Neural cell (in vitro differentiated cells): ENCODE measurements around the gene ZMYND10. TPM values are rescaled to one million over a fixed set of nuclear protein-coding genes. Genes with fewer than 3 reads are reported as not detected.

Experiments
- H2AFZ ChIP-seq: fragments of 200-600, 300-800 bp; sonication (generic), shearing (Covaris generic); 2 replicates; pipeline ENCODE4 v1.6.0; 2014; ENCODE audit warnings: low read depth, mild to moderate bottlenecking, antibody characterized with exemption, low read length, moderate library complexity
- H3F3A ChIP-seq: fragments of 200-600 bp; shearing (Covaris generic); 2 replicates; pipeline ENCODE4 v1.6.1; 2016; ENCODE audit warnings: mild to moderate bottlenecking, moderate library complexity, mixed read lengths, antibody characterized with exemption, low read length; ENCODE audit not compliant: insufficient read depth, poor library complexity, severe bottlenecking
- H3K27ac ChIP-seq: fragments of 200-600, 300-800 bp; sonication (generic), shearing (Covaris generic); 2 replicates; pipeline ENCODE4 v1.5.1; 2014; ENCODE audit warnings: mild to moderate bottlenecking, low read length, moderate library complexity
- H3K27me3 ChIP-seq: fragments of 300-800, 200-600 bp; sonication (generic), shearing (Covaris generic); 2 replicates; pipeline ENCODE4 v1.6.0; 2014; ENCODE audit warnings: mild to moderate bottlenecking, low read depth, low read length, moderate library complexity; ENCODE audit not compliant: insufficient read depth
- H3K36me3 ChIP-seq: fragments of 300-800, 200-600 bp; sonication (generic), shearing (Covaris generic); 2 replicates; pipeline ENCODE4 v1.5.1; 2014; ENCODE audit warnings: mild to moderate bottlenecking, antibody characterized with exemption, low read length, moderate library complexity; ENCODE audit not compliant: insufficient read depth
- H3K4me2 ChIP-seq: fragments of 300-800, 200-600 bp; sonication (generic), shearing (Covaris generic); 2 replicates; pipeline ENCODE4 v1.6.0; 2014; ENCODE audit warnings: mild to moderate bottlenecking, low read length
- H3K4me3 ChIP-seq: fragments of 300-800, 200-600 bp; sonication (generic), shearing (Covaris generic); 2 replicates; pipeline ENCODE4 v1.5.1; 2014; ENCODE audit warnings: mild to moderate bottlenecking, low read length, moderate library complexity
- H3K79me2 ChIP-seq: fragments of 200-600 bp; shearing (Covaris generic); replicated peaks from 2 replicates; pipeline ENCODE4 v1.6.0; 2014; ENCODE audit warnings: mild to moderate bottlenecking, low read length, moderate library complexity; ENCODE audit not compliant: insufficient read depth
- H3K9ac ChIP-seq: fragments of 300-800, 200-600 bp; sonication (generic), shearing (Covaris generic); 2 replicates; pipeline ENCODE4 v1.6.1; 2016; ENCODE audit warnings: mild to moderate bottlenecking, low read length, mixed read lengths
- H3K9me2 ChIP-seq: fragments of 200-600 bp; shearing (Covaris generic); 2 replicates; pipeline ENCODE4 v1.6.1; 2016; ENCODE audit warnings: mild to moderate bottlenecking, low read length, mixed read lengths; ENCODE audit not compliant: insufficient read depth
- H3K9me3 ChIP-seq: fragments of 200-600, 300-800 bp; sonication (generic), shearing (Covaris generic); 2 replicates; pipeline ENCODE4 v1.6.1; 2016; ENCODE audit warnings: mild to moderate bottlenecking, mixed run types, low read length, moderate library complexity, mixed read lengths
- H4K20me1 ChIP-seq: fragments of 200-600 bp; shearing (Covaris generic); 2 replicates; pipeline ENCODE4 v1.6.1; 2016; ENCODE audit warnings: mild to moderate bottlenecking, mixed run types; ENCODE audit not compliant: insufficient read depth
- EP300 ChIP-seq: fragments of 450-650 bp; conservative IDR thresholded peaks from 2 replicates; pipeline ENCODE4 v1.6.1; 2014; ENCODE audit warnings: antibody characterized with exemption, mild to moderate bottlenecking, moderate library complexity; ENCODE audit not compliant: poor library complexity, severe bottlenecking
- EZH2 ChIP-seq: fragments of 200-600, 300-800 bp; shearing (Covaris generic), sonication (generic); IDR thresholded peaks from 2 replicates; pipeline ENCODE4 v1.6.1; 2014; ENCODE audit warnings: antibody characterized with exemption, low read length, borderline replicate concordance, mild to moderate bottlenecking; ENCODE audit not compliant: insufficient read depth, poor library complexity, severe bottlenecking
- MXI1 ChIP-seq: fragments of 450-650 bp; conservative IDR thresholded peaks from 2 replicates; pipeline ENCODE4 v1.6.1; 2014; ENCODE audit warnings: antibody characterized with exemption, mild to moderate bottlenecking; ENCODE audit not compliant: poor library complexity, severe bottlenecking
- POLR2AphosphoS5 ChIP-seq: IDR thresholded peaks from 2 replicates; pipeline ENCODE4 v1.6.1; 2012
- RAD21 ChIP-seq: fragments of 450-650 bp; conservative IDR thresholded peaks from 2 replicates; pipeline ENCODE4 v1.6.1; 2014; ENCODE audit warnings: antibody characterized with exemption, mild to moderate bottlenecking, moderate library complexity
- SMC3 ChIP-seq: fragments of 450-650 bp; conservative IDR thresholded peaks from 2 replicates; pipeline ENCODE4 v1.6.1; 2014; ENCODE audit warnings: antibody characterized with exemption, mild to moderate bottlenecking, moderate library complexity; ENCODE audit not compliant: poor library complexity
- TAF1 ChIP-seq: IDR thresholded peaks from 2 replicates; pipeline ENCODE4 v1.6.1; 2012; ENCODE audit warnings: low read depth
- polyA plus RNA-seq: library from polyadenylated mRNA; depleted of rRNA; stranded (reverse); fragments of >200 nt; gene quantifications from 2 replicates; pipeline ENCODE4 v1.2.3, GENCODE V29; 2014
- TF ChIP-seq, protein P1 (sequence below): fragments of 450-650 bp; IDR thresholded peaks from 2 replicates; pipeline ENCODE4 v1.5.1; 2014; ENCODE audit warnings: antibody characterized with exemption, mild to moderate bottlenecking, moderate library complexity; ENCODE audit not compliant: poor library complexity, severe bottlenecking
- TF ChIP-seq, protein P2 (sequence below): IDR thresholded peaks from 2 replicates; pipeline ENCODE4 v1.6.1; 2012; ENCODE audit warnings: borderline replicate concordance

The ZMYND10 gene
- polyA plus RNA-seq, 1 donor from 2014 or later, result 5.2 TPM

DNA sequence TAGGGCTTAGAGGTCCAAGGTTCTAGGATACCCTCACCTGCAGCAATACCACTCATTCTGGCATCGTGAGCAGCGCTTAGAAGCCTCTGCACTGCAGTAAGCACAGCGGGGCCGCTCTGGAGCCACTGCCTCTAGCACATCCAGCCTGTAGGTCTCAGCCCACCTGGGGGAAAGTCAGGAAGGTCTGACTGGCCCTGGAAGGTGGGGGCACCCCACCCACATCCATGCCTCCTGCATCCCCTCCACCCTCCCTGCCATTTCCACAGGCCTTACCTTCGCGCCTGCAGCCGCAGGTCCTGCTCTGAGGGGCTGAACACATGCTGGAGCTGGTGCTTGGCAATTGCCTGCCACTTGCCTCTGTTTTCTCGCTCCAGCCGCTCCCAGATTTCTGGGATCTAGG lies 4.0 kb downstream of the ZMYND10 start:
- Histone ChIP-seq H3K36me3 (no peaks in the 10 kb centered on the region), H3K9ac (no peak overlapping the region), H3F3A (no peaks in the 10 kb centered on the region), H2AFZ (no peak overlapping the region), H3K27me3 (peaks cover 43% of the 10 kb centered on the region), H3K9me2 (no peaks in the 10 kb centered on the region), H3K79me2 (peaks cover 2% of the 10 kb centered on the region), H3K4me2 (no peak overlapping the region), H3K9me3 (no peaks in the 10 kb centered on the region), H3K4me3 (no peak overlapping the region), H4K20me1 (no peaks in the 10 kb centered on the region), H3K27ac (no peak overlapping the region)
- TF ChIP-seq EZH2 (no peak), EP300 (no peak), RAD21 (no peak), TAF1 (no peak), POLR2AphosphoS5 (no peak), SMC3 (no peak), MXI1 (no peak)
- TF ChIP-seq, protein P1, sequence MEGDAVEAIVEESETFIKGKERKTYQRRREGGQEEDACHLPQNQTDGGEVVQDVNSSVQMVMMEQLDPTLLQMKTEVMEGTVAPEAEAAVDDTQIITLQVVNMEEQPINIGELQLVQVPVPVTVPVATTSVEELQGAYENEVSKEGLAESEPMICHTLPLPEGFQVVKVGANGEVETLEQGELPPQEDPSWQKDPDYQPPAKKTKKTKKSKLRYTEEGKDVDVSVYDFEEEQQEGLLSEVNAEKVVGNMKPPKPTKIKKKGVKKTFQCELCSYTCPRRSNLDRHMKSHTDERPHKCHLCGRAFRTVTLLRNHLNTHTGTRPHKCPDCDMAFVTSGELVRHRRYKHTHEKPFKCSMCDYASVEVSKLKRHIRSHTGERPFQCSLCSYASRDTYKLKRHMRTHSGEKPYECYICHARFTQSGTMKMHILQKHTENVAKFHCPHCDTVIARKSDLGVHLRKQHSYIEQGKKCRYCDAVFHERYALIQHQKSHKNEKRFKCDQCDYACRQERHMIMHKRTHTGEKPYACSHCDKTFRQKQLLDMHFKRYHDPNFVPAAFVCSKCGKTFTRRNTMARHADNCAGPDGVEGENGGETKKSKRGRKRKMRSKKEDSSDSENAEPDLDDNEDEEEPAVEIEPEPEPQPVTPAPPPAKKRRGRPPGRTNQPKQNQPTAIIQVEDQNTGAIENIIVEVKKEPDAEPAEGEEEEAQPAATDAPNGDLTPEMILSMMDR, result no peak
- TF ChIP-seq, protein P2, sequence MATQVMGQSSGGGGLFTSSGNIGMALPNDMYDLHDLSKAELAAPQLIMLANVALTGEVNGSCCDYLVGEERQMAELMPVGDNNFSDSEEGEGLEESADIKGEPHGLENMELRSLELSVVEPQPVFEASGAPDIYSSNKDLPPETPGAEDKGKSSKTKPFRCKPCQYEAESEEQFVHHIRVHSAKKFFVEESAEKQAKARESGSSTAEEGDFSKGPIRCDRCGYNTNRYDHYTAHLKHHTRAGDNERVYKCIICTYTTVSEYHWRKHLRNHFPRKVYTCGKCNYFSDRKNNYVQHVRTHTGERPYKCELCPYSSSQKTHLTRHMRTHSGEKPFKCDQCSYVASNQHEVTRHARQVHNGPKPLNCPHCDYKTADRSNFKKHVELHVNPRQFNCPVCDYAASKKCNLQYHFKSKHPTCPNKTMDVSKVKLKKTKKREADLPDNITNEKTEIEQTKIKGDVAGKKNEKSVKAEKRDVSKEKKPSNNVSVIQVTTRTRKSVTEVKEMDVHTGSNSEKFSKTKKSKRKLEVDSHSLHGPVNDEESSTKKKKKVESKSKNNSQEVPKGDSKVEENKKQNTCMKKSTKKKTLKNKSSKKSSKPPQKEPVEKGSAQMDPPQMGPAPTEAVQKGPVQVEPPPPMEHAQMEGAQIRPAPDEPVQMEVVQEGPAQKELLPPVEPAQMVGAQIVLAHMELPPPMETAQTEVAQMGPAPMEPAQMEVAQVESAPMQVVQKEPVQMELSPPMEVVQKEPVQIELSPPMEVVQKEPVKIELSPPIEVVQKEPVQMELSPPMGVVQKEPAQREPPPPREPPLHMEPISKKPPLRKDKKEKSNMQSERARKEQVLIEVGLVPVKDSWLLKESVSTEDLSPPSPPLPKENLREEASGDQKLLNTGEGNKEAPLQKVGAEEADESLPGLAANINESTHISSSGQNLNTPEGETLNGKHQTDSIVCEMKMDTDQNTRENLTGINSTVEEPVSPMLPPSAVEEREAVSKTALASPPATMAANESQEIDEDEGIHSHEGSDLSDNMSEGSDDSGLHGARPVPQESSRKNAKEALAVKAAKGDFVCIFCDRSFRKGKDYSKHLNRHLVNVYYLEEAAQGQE, result no peak

GRCh38 chr3:50340448-50341329 lies 4.8 kb downstream of the ZMYND10 start, which contains the start of gene RASSF1:
RASSF1 (minus strand) TSS chr3:50340836; CDS start chr3:50340805, 31 bp downstream.
- H3K9ac ChIP-seq, result no peak within 1 kb of the TSS
- no peaks in the 10 kb centered on the region for H3K36me3 ChIP-seq
- no peaks in the 10 kb centered on the region for H3K9me2 ChIP-seq
- H3K9me3 ChIP-seq, result no peaks in the 10 kb centered on the region
- H3K4me3 ChIP-seq, result no peak within 1 kb of the TSS
- H2AFZ ChIP-seq, result no peak within 1 kb of the TSS
- no peak within 1 kb of the TSS for H3K27ac ChIP-seq
- H3K4me2 ChIP-seq, result no peak within 1 kb of the TSS
- H3K27me3 ChIP-seq, result peaks cover 42% of the 10 kb centered on the region
- H4K20me1 ChIP-seq, result no peaks in the 10 kb centered on the region
- TF ChIP-seq TAF1 (no peak), EP300 (no peak), MXI1 (no peak), EZH2 (no peak), POLR2AphosphoS5 (no peak), SMC3 (no peak), RAD21 (no peak)
- TF ChIP-seq, protein P2, result no peak
- TF ChIP-seq, protein P1, result no peak
- peaks cover 11% of the 10 kb centered on the region for H3K79me2 ChIP-seq
- no peaks in the 10 kb centered on the region for H3F3A ChIP-seq
